Bronchial epithelial cell (primary cell): ENCODE results near the gene TTF2. TPM values are rescaled to one million over a fixed set of nuclear protein-coding genes. Genes with fewer than 3 reads are reported as not detected.

Source experiments
- DNase-seq: peaks from one replicate; pipeline ENCODE4 v3.0.0-alpha.2; 2010; ENCODE audit warnings: low read depth
- FAIRE-seq: peaks from 2 replicates; lab custom pipeline; 2011; peaks lifted over from hg19 to GRCh38; lab: Jason Lieb, UNC
- H3K27me3 ChIP-seq: 2 replicates; pipeline ENCODE4 v1.5.1; 2011; ENCODE audit warnings: low read length; ENCODE audit not compliant: control insufficient read depth, insufficient read depth
- H3K36me3 ChIP-seq: 2 replicates; pipeline ENCODE4 v1.5.1; 2011; ENCODE audit warnings: low read length; ENCODE audit not compliant: control insufficient read depth, insufficient read depth
- H3K4me3 ChIP-seq: 2 replicates; pipeline ENCODE4 v1.5.1; 2011; ENCODE audit warnings: mild to moderate bottlenecking, low read depth, low read length, control low read depth
- CTCF ChIP-seq: IDR thresholded peaks from 2 replicates; pipeline ENCODE4 v1.5.1; 2011; ENCODE audit warnings: mild to moderate bottlenecking, moderate library complexity, low read length, control low read depth, inconsistent platforms; ENCODE audit not compliant: insufficient read depth, severe bottlenecking
- total RNA-seq: library from RNA; depleted of rRNA; stranded (reverse); fragments of >200 nt; gene quantifications from 2 replicates; pipeline ENCODE4 v1.2.1, GENCODE V29; 2014

TTF2 gene
- total RNA-seq, 1 donor from 2014 or later = 10.8 TPM

GRCh38 chr1:117034791-117035290, 25.3 kb upstream of the TTF2 start:
- no peak overlapping the region for H3K4me3 ChIP-seq
- no peak for FAIRE-seq
- no peaks in the 10 kb centered on the region for H3K27me3 ChIP-seq
- TF ChIP-seq CTCF = no peak
- no peak for DNase-seq
- no peaks in the 10 kb centered on the region for H3K36me3 ChIP-seq

GRCh38 chr1:117036018-117036461, 24.1 kb upstream of the TTF2 start:
- DNase-seq (no peak), FAIRE-seq (peak; percentile 43)
- H3K36me3 ChIP-seq = no peaks in the 10 kb centered on the region
- TF ChIP-seq CTCF = no peak
- no peaks in the 10 kb centered on the region for H3K27me3 ChIP-seq
- no peak overlapping the region for H3K4me3 ChIP-seq

GRCh38 chr1:117037802-117038201, 22.3 kb upstream of the TTF2 start:
- no peak overlapping the region for H3K4me3 ChIP-seq
- no peak for TF ChIP-seq CTCF
- DNase-seq = no peak
- H3K27me3 ChIP-seq = no peaks in the 10 kb centered on the region
- FAIRE-seq = no peak
- no peaks in the 10 kb centered on the region for H3K36me3 ChIP-seq

- no peak for FAIRE-seq
- no peak overlapping the region for H3K4me3 ChIP-seq
Measured at GRCh38 chr1:117038236-117038635, 21.9 kb upstream of the TTF2 start.

GRCh38 chr1:117044217-117044616, 15.9 kb upstream of the TTF2 start:
- Histone ChIP-seq H3K27me3 (no peaks in the 10 kb centered on the region), H3K4me3 (no peak overlapping the region), H3K36me3 (no peaks in the 10 kb centered on the region)
- DNase-seq = no peak
- no peak for TF ChIP-seq CTCF
- no peak for FAIRE-seq

More at GRCh38 chr1:117038236-117038635, 21.9 kb upstream of the TTF2 start:
- Histone ChIP-seq H3K27me3 (no peaks in the 10 kb centered on the region), H3K36me3 (no peaks in the 10 kb centered on the region)
- TF ChIP-seq CTCF = no peak
- no peak for DNase-seq

GRCh38 chr1:117045644-117046043, 14.5 kb upstream of the TTF2 start:
- TF ChIP-seq CTCF = no peak
- no peak for FAIRE-seq
- no peak overlapping the region for H3K4me3 ChIP-seq

More at GRCh38 chr1:117045644-117046043, 14.5 kb upstream of the TTF2 start:
- DNase-seq = no peak
- no peaks in the 10 kb centered on the region for H3K27me3 ChIP-seq
- no peaks in the 10 kb centered on the region for H3K36me3 ChIP-seq
